H1 (cell line): ENCODE measurements around the gene SEH1L. TPM values are rescaled to one million over a fixed set of nuclear protein-coding genes. Genes with fewer than 3 reads are reported as not detected.

Experiments used
- KDM4A ChIP-seq: IDR thresholded peaks from one replicate; pipeline ENCODE4 v1.7.1; 2012; ENCODE audit warnings: low read depth, mild to moderate bottlenecking, moderate library complexity, low read length, inconsistent platforms; ENCODE audit not compliant: severe bottlenecking
- RNF2 ChIP-seq: fragments of 200-900, 300-1000 bp; sonication (generic); IDR thresholded peaks from 2 replicates; pipeline ENCODE4 v1.7.1; 2016; ENCODE audit warnings: borderline replicate concordance, low read depth, mild to moderate bottlenecking, antibody characterized with exemption, low read length; ENCODE audit not compliant: poor library complexity, severe bottlenecking; ENCODE audit errors: missing control alignments
- SIN3A ChIP-seq, 2 experiments: IDR thresholded peaks in 1 of 2; conservative IDR thresholded peaks in 1 of 2; 2 replicates each; pipeline ENCODE4 v1.6.1; 2011 to 2012; ENCODE audit warnings: low read length in 2 of 2, improper control_type of control experiment in 1 of 2, low read depth in 1 of 2, mild to moderate bottlenecking in 1 of 2
- SUZ12 ChIP-seq: fragments of 200-600 bp; sonication (generic); IDR thresholded peaks from 2 replicates; pipeline ENCODE4 v1.6.1; 2012; ENCODE audit warnings: mild to moderate bottlenecking, inconsistent platforms, low read length, moderate library complexity, mixed read lengths
- YY1 ChIP-seq: IDR thresholded peaks from 2 replicates; pipeline ENCODE4 v1.6.1; 2011; ENCODE audit warnings: low read depth, mild to moderate bottlenecking, low read length
- polyA plus RNA-seq, 7 experiments: library from polyadenylated mRNA; depleted of rRNA in 3 of 7; stranded (reverse) in 5 of 7; unstranded in 2 of 7; fragments of >200 nt in 5 of 7; fragments of 200-250 nt in 2 of 7; gene quantifications; 1 replicate in 5 of 7; 2 replicates in 1 of 7; 4 replicates in 1 of 7; pipeline versions ENCODE4 v1.2.1 to v1.2.3, GENCODE V29; 2011 to 2013; ENCODE audit warnings: missing spikeins in 2 of 7, mixed read lengths in 2 of 7
- total RNA-seq: library from RNA; stranded (reverse); fragmentation: NEBNext Ultra II Directional; extraction: Animal tissue kit (Norgen Biotek cat#: 25700); gene quantifications from 2 replicates; pipeline ENCODE4 v1.2.1, GENCODE V29; 2021
- TF ChIP-seq, protein P1 (sequence below): fragments of 300-600 bp; sonication (generic); IDR thresholded peaks from 2 replicates; pipeline ENCODE4 v1.7.1; 2012; ENCODE audit warnings: low read length, moderate library complexity, mild to moderate bottlenecking, inconsistent platforms; ENCODE audit not compliant: insufficient replicate concordance
- TF ChIP-seq, protein P2 (sequence below): IDR thresholded peaks from 2 replicates; pipeline ENCODE4 v1.6.1; 2012; ENCODE audit warnings: inconsistent platforms

Gene SEH1L
- total and polyA plus RNA-seq, 2 of the 8 experiments (the other 6 are each of a cell fraction or from before 2014, with no cell fraction given) = 41.7 to 96.7 TPM

- TF ChIP-seq, protein P1, sequence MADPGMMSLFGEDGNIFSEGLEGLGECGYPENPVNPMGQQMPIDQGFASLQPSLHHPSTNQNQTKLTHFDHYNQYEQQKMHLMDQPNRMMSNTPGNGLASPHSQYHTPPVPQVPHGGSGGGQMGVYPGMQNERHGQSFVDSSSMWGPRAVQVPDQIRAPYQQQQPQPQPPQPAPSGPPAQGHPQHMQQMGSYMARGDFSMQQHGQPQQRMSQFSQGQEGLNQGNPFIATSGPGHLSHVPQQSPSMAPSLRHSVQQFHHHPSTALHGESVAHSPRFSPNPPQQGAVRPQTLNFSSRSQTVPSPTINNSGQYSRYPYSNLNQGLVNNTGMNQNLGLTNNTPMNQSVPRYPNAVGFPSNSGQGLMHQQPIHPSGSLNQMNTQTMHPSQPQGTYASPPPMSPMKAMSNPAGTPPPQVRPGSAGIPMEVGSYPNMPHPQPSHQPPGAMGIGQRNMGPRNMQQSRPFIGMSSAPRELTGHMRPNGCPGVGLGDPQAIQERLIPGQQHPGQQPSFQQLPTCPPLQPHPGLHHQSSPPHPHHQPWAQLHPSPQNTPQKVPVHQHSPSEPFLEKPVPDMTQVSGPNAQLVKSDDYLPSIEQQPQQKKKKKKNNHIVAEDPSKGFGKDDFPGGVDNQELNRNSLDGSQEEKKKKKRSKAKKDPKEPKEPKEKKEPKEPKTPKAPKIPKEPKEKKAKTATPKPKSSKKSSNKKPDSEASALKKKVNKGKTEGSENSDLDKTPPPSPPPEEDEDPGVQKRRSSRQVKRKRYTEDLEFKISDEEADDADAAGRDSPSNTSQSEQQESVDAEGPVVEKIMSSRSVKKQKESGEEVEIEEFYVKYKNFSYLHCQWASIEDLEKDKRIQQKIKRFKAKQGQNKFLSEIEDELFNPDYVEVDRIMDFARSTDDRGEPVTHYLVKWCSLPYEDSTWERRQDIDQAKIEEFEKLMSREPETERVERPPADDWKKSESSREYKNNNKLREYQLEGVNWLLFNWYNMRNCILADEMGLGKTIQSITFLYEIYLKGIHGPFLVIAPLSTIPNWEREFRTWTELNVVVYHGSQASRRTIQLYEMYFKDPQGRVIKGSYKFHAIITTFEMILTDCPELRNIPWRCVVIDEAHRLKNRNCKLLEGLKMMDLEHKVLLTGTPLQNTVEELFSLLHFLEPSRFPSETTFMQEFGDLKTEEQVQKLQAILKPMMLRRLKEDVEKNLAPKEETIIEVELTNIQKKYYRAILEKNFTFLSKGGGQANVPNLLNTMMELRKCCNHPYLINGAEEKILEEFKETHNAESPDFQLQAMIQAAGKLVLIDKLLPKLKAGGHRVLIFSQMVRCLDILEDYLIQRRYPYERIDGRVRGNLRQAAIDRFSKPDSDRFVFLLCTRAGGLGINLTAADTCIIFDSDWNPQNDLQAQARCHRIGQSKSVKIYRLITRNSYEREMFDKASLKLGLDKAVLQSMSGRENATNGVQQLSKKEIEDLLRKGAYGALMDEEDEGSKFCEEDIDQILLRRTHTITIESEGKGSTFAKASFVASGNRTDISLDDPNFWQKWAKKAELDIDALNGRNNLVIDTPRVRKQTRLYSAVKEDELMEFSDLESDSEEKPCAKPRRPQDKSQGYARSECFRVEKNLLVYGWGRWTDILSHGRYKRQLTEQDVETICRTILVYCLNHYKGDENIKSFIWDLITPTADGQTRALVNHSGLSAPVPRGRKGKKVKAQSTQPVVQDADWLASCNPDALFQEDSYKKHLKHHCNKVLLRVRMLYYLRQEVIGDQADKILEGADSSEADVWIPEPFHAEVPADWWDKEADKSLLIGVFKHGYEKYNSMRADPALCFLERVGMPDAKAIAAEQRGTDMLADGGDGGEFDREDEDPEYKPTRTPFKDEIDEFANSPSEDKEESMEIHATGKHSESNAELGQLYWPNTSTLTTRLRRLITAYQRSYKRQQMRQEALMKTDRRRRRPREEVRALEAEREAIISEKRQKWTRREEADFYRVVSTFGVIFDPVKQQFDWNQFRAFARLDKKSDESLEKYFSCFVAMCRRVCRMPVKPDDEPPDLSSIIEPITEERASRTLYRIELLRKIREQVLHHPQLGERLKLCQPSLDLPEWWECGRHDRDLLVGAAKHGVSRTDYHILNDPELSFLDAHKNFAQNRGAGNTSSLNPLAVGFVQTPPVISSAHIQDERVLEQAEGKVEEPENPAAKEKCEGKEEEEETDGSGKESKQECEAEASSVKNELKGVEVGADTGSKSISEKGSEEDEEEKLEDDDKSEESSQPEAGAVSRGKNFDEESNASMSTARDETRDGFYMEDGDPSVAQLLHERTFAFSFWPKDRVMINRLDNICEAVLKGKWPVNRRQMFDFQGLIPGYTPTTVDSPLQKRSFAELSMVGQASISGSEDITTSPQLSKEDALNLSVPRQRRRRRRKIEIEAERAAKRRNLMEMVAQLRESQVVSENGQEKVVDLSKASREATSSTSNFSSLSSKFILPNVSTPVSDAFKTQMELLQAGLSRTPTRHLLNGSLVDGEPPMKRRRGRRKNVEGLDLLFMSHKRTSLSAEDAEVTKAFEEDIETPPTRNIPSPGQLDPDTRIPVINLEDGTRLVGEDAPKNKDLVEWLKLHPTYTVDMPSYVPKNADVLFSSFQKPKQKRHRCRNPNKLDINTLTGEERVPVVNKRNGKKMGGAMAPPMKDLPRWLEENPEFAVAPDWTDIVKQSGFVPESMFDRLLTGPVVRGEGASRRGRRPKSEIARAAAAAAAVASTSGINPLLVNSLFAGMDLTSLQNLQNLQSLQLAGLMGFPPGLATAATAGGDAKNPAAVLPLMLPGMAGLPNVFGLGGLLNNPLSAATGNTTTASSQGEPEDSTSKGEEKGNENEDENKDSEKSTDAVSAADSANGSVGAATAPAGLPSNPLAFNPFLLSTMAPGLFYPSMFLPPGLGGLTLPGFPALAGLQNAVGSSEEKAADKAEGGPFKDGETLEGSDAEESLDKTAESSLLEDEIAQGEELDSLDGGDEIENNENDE = no peak
- TF ChIP-seq, protein P2, sequence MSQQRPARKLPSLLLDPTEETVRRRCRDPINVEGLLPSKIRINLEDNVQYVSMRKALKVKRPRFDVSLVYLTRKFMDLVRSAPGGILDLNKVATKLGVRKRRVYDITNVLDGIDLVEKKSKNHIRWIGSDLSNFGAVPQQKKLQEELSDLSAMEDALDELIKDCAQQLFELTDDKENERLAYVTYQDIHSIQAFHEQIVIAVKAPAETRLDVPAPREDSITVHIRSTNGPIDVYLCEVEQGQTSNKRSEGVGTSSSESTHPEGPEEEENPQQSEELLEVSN = no peak
- TF ChIP-seq RNF2 = no peak
- no peak for TF ChIP-seq SIN3A (conservative IDR thresholded peaks at IDR 0.05 in 1 of 2, IDR thresholded peaks at IDR 0.05 in 1 of 2; ENCODE audit: low read depth in 1 of 2, low read length in 2 of 2)
- no peak for TF ChIP-seq KDM4A
- TF ChIP-seq SUZ12 = no peak
- no peak for TF ChIP-seq YY1
Measured at GRCh38 chr18:12939162-12939561, 8.6 kb upstream of the SEH1L start (continued).
